ENCODE data around the gene SVIL.

- TF ChIP-seq EZH2phosphoT487 (IDR thresholded peaks at IDR 0.05; ENCODE audit: low read length): no peak
- no peak for TF ChIP-seq CTCF (IDR thresholded peaks at IDR 0.05; ENCODE audit: low read length)
Observed at GRCh38 chr10:29434111-29434510, 200.7 kb downstream of the SVIL start.

Measured in MM.1S (cell line).